ENCODE results near the gene KRTAP4-6.
"Not testable (repeated sequence)": the region's sequence is repeated elsewhere in the genome, so short reads cannot be mapped to it uniquely, and the experiment has no call there.

KRTAP4-6 gene

GRCh38 chr17:41140360-41141131 is at the start of gene KRTAP4-6:
Gene KRTAP4-6 (minus strand): TSS chr17:41140544. CDS start chr17:41140487, 57 bp downstream.
- H3K4me3 ChIP-seq (ENCODE audit: low read depth, low read length), result no peak within 1 kb of the TSS

DNA sequence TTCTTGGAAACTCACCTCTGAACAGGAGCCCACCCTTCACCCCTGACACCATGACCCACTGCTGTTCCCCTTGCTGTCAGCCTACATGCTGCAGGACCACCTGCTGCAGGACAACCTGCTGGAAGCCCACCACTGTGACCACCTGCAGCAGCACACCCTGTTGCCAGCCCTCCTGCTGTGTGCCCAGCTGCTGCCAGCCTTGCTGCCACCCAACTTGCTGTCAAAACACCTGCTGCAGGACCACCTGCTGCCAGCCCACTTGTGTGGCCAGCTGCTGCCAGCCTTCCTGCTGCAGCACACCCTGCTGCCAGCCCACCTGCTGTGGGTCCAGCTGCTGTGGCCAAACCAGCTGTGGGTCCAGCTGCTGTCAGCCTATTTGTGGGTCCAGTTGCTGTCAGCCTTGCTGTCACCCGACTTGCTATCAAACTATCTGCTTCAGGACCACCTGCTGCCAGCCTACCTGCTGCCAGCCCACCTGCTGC is 49.5 kb upstream of the KRTAP4-6 start, which contains the start of gene KRTAP9-1:
TSS of gene KRTAP9-1 (plus strand) at position 51 of the 482 bp plus-strand sequence. CDS start at position 51, 0 bp downstream.
- not testable (repeated sequence) for H3K4me3 ChIP-seq (ENCODE audit: low read depth, low read length)

DNA sequence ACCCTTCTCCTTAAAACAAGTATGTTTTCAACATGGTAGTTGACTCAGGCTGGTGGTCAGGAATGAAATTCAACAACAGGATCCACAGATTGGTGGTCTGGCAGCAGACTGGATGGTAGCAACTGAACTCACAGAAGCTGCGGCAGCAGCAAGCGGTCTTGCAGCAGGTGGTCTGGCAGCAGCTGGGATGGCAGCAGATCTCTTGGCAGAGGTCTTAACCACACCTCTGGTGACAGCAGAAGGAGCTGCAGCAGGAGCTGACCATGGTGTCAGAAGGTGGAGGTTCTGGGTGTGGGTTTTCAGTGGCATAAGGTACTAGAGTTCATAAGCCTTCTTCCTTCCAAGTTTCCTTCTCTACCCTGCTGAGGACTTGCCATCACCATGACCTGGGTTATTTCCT is 46.5 kb upstream of the KRTAP4-6 start:
- H3K4me3 ChIP-seq (ENCODE audit: low read depth, low read length), result no peak overlapping the region

DNA sequence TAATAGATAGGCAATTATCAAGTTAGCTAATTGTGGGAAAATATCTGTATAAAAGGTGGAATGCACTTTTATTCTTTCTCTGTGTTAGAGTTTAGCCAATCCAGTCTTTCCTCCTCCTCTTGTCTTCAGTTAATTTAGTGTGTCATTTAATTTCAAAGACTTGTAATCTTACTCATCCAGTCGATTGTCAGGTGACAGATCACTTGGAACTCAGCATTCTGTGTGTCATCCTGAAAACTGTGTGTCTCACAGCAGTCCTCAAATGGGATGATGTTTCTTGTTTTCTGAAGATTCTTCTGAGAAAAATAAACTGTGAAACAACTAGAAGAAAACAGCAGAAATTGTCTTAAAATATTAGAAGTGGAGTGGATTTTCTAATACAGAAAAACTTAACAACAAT is 44.7 kb upstream of the KRTAP4-6 start:
- H3K4me3 ChIP-seq (ENCODE audit: low read depth, low read length), result no peak overlapping the region

- H3K4me3 ChIP-seq (ENCODE audit: low read depth, low read length), result no peak within 1 kb of the TSS
Measured at GRCh38 chr17:41184480-41184961, 44.2 kb upstream of the KRTAP4-6 start, which contains the start of gene KRTAP4-1. Gene KRTAP4-1 (minus strand): TSS chr17:41184911. CDS start chr17:41184854, 57 bp downstream.

DNA sequence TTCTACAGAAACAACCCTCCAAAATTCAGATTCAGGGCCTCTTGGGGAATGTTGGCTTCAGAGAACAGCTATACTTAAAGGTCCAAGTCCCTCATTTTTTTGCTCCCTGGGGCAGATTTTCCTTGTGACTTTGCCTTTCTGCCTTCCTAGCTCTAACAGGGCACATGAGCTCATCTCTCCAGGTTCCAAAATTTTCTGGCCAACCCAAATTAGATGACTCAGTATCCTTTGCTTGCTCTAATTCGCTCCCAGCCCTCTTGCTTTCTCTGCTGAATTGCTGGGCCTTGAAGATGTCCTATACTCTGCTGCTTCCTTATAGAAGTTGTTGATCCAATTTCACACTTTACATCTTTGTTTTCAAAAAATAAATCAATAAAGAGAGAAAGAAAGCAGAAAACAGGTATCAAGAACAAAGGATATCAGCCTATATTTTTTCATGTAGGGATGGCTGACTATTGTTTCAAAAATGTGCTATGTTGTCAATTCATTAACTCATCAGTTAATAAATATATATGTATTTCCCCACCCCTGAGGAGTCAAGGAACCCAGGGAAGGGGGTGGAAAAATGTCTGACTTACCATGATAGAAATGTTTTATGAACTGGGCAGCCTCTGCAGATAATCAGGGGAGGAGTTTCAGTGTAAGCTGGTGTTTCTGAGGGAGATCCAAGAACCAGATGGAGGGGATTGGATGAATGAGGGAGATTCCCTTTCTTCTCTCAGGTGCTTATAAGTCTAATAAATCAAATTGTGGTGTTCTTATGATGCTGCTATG is 38.7 kb upstream of the KRTAP4-6 start:
- H3K4me3 ChIP-seq (ENCODE audit: low read depth, low read length), result no peak overlapping the region

GRCh38 chr17:41178341-41178740 is 38.0 kb upstream of the KRTAP4-6 start:
- H3K4me3 ChIP-seq (ENCODE audit: low read depth, low read length), result no peak overlapping the region

DNA sequence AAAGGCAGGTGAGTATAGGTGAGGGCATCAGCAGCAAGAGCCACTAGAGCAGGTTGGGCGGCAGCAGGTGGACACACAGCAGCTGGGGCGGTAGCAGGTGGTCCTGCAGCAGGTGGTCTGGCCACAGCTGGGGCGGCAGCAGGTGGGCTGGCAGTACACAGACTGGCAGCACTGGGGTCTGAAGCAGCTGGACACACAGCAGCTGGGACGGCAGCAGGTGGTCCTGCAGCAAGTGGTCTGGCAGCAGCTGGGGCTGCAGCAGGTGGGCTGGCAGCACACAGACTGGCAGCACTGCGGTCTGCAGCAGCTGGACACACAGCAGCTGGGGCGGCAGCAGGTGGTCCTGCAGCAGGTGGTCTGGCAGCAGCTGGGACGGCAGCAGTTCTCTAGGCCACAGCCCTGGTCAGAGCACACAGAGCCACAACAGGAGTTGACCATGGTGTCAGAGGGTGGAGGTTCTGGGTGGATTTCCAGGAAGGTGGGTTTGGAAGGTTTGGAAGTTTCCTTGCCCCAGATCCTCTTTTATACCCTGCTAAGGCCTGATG is 37.5 kb upstream of the KRTAP4-6 start, which contains the start of gene KRTAP4-2:
TSS of gene KRTAP4-2 (minus strand) at position 495 of the 545 bp plus-strand sequence. CDS start at position 438, 57 bp downstream.
- H3K4me3 ChIP-seq (ENCODE audit: low read depth, low read length), result no peak within 1 kb of the TSS

DNA sequence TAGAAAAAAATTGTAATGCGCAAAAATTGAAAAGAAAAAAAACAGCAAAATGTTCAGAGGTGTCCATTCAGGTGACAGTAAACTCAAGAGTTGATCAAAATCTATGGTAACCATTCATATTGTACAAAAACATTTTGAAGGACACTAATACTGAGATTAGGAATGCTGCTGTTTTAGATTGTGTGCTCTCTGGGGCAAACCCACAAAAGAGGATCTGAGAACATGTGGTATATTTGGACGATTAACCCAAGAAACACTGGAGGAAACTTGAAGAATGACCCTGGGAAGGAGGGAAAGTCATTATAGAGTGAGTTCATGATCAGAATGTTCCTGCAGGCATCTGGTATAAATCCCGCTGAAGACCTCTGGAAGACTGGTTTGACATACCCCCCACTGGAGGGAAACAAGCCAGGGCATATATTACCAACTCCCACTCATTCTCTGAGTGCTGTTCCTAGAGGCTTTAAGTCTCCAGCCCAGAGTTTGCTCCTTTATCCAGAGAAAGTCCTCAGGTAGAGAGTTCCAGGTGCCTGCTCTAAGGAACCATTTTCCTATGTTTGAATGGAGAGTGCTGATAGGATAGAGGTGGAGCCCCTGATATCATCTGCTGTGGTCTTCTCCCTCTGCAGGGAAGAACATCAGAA is 36.5 kb upstream of the KRTAP4-6 start:
- H3K4me3 ChIP-seq (ENCODE audit: low read depth, low read length), result no peak overlapping the region

GRCh38 chr17:41171886-41172285 is 31.5 kb upstream of the KRTAP4-6 start:
- no peak overlapping the region for H3K4me3 ChIP-seq (ENCODE audit: low read depth, low read length)

GRCh38 chr17:41168121-41168520 is 27.8 kb upstream of the KRTAP4-6 start, which contains the start of gene KRTAP4-3:
Gene KRTAP4-3 (minus strand): TSS chr17:41168221. CDS start chr17:41168172, 49 bp downstream.
- H3K4me3 ChIP-seq (ENCODE audit: low read depth, low read length), result no peak within 1 kb of the TSS

GRCh38 chr17:41167561-41167960 is 27.2 kb upstream of the KRTAP4-6 start:
- no peak overlapping the region for H3K4me3 ChIP-seq (ENCODE audit: low read depth, low read length)

GRCh38 chr17:41163828-41164227 is 23.5 kb upstream of the KRTAP4-6 start:
- no peak overlapping the region for H3K4me3 ChIP-seq (ENCODE audit: low read depth, low read length)

GRCh38 chr17:41160648-41161047 is 20.3 kb upstream of the KRTAP4-6 start, which contains the start of gene KRTAP4-4:
Gene KRTAP4-4 (minus strand): TSS chr17:41160748. CDS start chr17:41160691, 57 bp downstream.
- no peak within 1 kb of the TSS for H3K4me3 ChIP-seq (ENCODE audit: low read depth, low read length)

- not testable (repeated sequence) for H3K4me3 ChIP-seq (ENCODE audit: low read depth, low read length)
Measured at GRCh38 chr17:41160190-41160589, 19.8 kb upstream of the KRTAP4-6 start.

- no peak overlapping the region for H3K4me3 ChIP-seq (ENCODE audit: low read depth, low read length)
Measured at GRCh38 chr17:41153856-41154255, 13.5 kb upstream of the KRTAP4-6 start.

DNA sequence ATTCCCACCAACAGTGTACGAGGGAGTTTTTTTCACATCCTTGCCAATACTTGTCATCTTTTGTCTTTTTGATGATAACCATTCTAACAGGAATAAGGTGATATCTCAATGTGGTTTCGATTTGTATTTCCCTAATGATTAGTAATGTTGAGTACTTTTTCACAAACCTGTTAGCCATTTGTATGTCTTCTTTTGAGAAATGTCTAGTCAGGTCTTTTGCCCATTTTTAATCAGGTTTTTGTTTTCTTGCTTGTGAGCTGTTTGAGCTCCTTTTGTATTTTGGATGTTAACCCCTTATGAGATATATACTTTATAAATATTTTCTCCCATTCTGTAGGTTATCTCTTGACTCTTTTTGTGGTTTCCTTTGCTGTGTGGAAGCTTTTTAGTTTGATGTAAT is 11.2 kb upstream of the KRTAP4-6 start:
- H3K4me3 ChIP-seq (ENCODE audit: low read depth, low read length), result no peak overlapping the region

- no peak overlapping the region for H3K4me3 ChIP-seq (ENCODE audit: low read depth, low read length)
Measured at GRCh38 chr17:41150026-41150425, 9.7 kb upstream of the KRTAP4-6 start.

DNA sequence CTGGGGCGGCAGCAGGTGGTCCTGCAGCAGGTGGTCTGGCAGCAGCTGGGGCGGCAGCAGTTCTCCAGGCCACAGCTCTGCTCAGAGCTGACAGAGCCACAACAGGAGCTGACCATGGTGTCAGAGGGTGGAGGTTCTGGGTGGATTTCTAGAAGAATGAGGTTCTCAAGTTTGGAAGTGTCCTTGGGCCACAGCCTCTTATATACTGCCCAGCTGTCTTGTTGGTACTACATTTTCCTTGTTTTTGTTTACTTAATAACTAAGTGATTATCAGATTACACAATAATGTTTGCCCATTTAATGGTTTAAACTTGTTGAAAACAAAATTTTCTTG is 9.3 kb upstream of the KRTAP4-6 start, which contains the start of gene KRTAP4-5:
TSS of gene KRTAP4-5 (minus strand) at position 174 of the 334 bp plus-strand sequence. CDS start at position 116, 58 bp downstream.
- no peak within 1 kb of the TSS for H3K4me3 ChIP-seq (ENCODE audit: low read depth, low read length)

DNA sequence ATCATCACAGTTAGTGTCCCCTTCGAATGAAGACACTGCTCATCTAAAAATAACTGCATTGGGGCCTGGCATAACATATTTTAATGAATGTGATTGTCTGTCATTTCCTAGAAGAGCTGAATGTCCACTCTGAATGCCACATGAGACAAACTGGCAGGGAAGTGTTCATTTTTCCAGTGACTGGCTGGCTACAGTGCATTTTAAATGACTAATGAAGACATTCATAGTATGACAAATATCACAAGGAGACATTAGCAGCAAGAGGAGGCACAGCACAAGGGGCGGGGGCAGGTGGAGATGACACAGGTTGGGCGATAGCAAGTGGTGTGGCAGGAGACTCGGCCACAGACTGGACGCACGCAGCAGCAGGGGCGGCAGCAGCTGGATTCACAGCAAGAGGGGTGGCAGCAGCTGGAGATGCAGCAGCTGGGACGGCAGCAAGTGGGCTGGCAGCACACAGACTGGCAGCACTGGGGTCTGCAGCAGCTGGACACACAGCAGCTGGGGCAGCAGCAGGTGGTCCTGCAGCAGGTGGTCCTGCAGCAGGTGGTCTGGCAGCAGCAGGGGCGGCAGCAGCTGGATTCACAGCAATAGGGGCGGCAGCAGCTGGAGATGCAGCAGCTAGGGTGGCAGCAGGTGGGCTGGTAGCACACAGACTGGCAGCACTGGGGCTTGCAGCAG is 8.8 kb upstream of the KRTAP4-6 start:
- H3K4me3 ChIP-seq (ENCODE audit: low read depth, low read length), result not testable (repeated sequence)
